MCF 10A (cell line): Measurements from ENCODE around the gene SP140. TPM values are rescaled to one million over a fixed set of nuclear protein-coding genes. Genes with fewer than 3 reads are reported as not detected.

Source experiments
- BruUV-seq: library from RNA; stranded (reverse); fragments of 400-500 nt; replicated peaks from 2 replicates; lab custom pipeline; 2021; lab: Mats Ljungman, UMichigan
- CTCF ChIA-PET: fragments of 300-600 bp; sonication (Branson Sonifier 250); formaldehyde crosslinking; extraction: SDS; loops from one replicate; lab custom pipeline; 2021; ENCODE audit warnings: antibody characterized with exemption, inconsistent platforms; lab: Yijun Ruan, JAX
- POLR2A ChIA-PET: fragments of 300-600, 350-650 bp; sonication (Branson Sonifier 250); formaldehyde crosslinking; extraction: SDS; loops from one replicate; lab custom pipeline; 2020; ENCODE audit warnings: antibody characterized with exemption, inconsistent platforms; lab: Yijun Ruan, JAX
- DNase-seq: peaks from one replicate; pipeline ENCODE4 v3.0.0-alpha.2; 2018; ENCODE audit not compliant: unreplicated experiment
- H3K27ac Mint-ChIP-seq: one replicate; pipeline ENCODE4 v1.8.0; 2022; ENCODE audit warnings: mild to moderate bottlenecking, low read depth, mixed read lengths; ENCODE audit not compliant: unreplicated experiment
- H3K27me3 Mint-ChIP-seq: one replicate; pipeline ENCODE4 v1.8.0; 2022; ENCODE audit warnings: mixed read lengths; ENCODE audit not compliant: insufficient read depth, unreplicated experiment
- H3K36me3 Mint-ChIP-seq: one replicate; pipeline ENCODE4 v1.8.0; 2022; ENCODE audit warnings: mild to moderate bottlenecking, moderate library complexity, mixed read lengths; ENCODE audit not compliant: insufficient read depth, unreplicated experiment
- H3K4me1 Mint-ChIP-seq: one replicate; pipeline ENCODE4 v1.8.0; 2022; ENCODE audit warnings: mixed read lengths; ENCODE audit not compliant: insufficient read depth, unreplicated experiment
- H3K4me3 Mint-ChIP-seq: one replicate; pipeline ENCODE4 v1.8.0; 2022; ENCODE audit warnings: mild to moderate bottlenecking, moderate library complexity, mixed read lengths; ENCODE audit not compliant: unreplicated experiment
- H3K9me3 Mint-ChIP-seq: one replicate; pipeline ENCODE4 v1.8.0; 2022; ENCODE audit warnings: mixed read lengths; ENCODE audit not compliant: unreplicated experiment
- CTCF ChIP-seq: fragments of 200-600 bp; IDR thresholded peaks from one replicate; pipeline ENCODE4 v1.8.0; 2022; ENCODE audit warnings: antibody characterized with exemption, mild to moderate bottlenecking; ENCODE audit not compliant: unreplicated experiment
- intact Hi-C: fragments of 100-400 bp; cut with micrococcal nuclease; formaldehyde crosslinking; loops from 2 replicates; pipeline ENCODE4 v1.14.1; 2022
- total RNA-seq: library from RNA; stranded (reverse); gene quantifications from 2 replicates; pipeline ENCODE4 v1.2.3, GENCODE V29; 2022

The SP140 gene
- total RNA-seq, 1 experiment from 2014 or later: not detected

- peak; percentile 56 for DNase-seq
- TF ChIP-seq CTCF: no peak
- no peak overlapping the region for H3K27ac Mint-ChIP-seq
- H3K4me3 Mint-ChIP-seq: no peak overlapping the region
- no peaks in the 10 kb centered on the region for H3K36me3 Mint-ChIP-seq
- H3K9me3 Mint-ChIP-seq: no peaks in the 10 kb centered on the region
- H3K4me1 Mint-ChIP-seq: no peaks in the 10 kb centered on the region
- no TSS peak for BruUV-seq
- intact Hi-C loops: no loop called here
- POLR2A ChIA-PET: interaction anchor here (1.1 kb wide), 1 partner anchor 17 kb away, joined by 3 read pairs; no protein-coding TSS in a partner anchor
- peaks cover 18% of the 10 kb centered on the region for H3K27me3 Mint-ChIP-seq
- CTCF ChIA-PET: no interaction called here
Observed at GRCh38 chr2:230244211-230244610, 18.7 kb downstream of the SP140 start.

- no peak overlapping the region for H3K27ac Mint-ChIP-seq
- no TSS peak for BruUV-seq
- no peak for TF ChIP-seq CTCF
- no peaks in the 10 kb centered on the region for H3K36me3 Mint-ChIP-seq
- CTCF ChIA-PET: no interaction called here
- POLR2A ChIA-PET: no interaction called here
- H3K9me3 Mint-ChIP-seq: no peaks in the 10 kb centered on the region
- peaks cover 18% of the 10 kb centered on the region for H3K27me3 Mint-ChIP-seq
- intact Hi-C loops: no loop called here
- H3K4me1 Mint-ChIP-seq: no peaks in the 10 kb centered on the region
- peak; percentile 23 for DNase-seq
- H3K4me3 Mint-ChIP-seq: no peak overlapping the region
Observed at GRCh38 chr2:230246206-230246605, 20.7 kb downstream of the SP140 start.

GRCh38 chr2:230250231-230250630, 24.7 kb downstream of the SP140 start:
- BruUV-seq: no TSS peak
- intact Hi-C loops: no loop called here
- no peaks in the 10 kb centered on the region for H3K9me3 Mint-ChIP-seq
- DNase-seq: no peak
- no peak for TF ChIP-seq CTCF
- no peak overlapping the region for H3K27ac Mint-ChIP-seq
- no peaks in the 10 kb centered on the region for H3K27me3 Mint-ChIP-seq
- H3K4me1 Mint-ChIP-seq: no peaks in the 10 kb centered on the region
- ChIA-PET POLR2A (no interaction called here), CTCF (no interaction called here)
- H3K36me3 Mint-ChIP-seq: no peaks in the 10 kb centered on the region
- no peak overlapping the region for H3K4me3 Mint-ChIP-seq

- CTCF ChIA-PET: no interaction called here
- no TSS peak for BruUV-seq
- intact Hi-C loops: no loop called here
- no peak for DNase-seq
- TF ChIP-seq CTCF: no peak
- Mint-ChIP-seq H3K36me3 (no peaks in the 10 kb centered on the region), H3K4me3 (no peak overlapping the region), H3K27ac (no peak overlapping the region), H3K4me1 (no peaks in the 10 kb centered on the region), H3K9me3 (no peaks in the 10 kb centered on the region), H3K27me3 (no peaks in the 10 kb centered on the region)
- POLR2A ChIA-PET: no interaction called here
Observed at GRCh38 chr2:230254152-230254881, 28.8 kb downstream of the SP140 start.
